OCI-LY3 (cell line): Measurements from ENCODE around the gene TBPL1.

Experiments
- H2AFZ ChIP-seq: fragments of 200-600, 300-600 bp; shearing (Covaris generic); 2 replicates; pipeline ENCODE4 v1.6.0; 2014; ENCODE audit warnings: antibody characterized with exemption, low read depth, low read length
- H3K27ac ChIP-seq: fragments of 200-600, 300-600 bp; sonication (generic); 2 replicates; pipeline ENCODE4 v1.5.1; 2014; ENCODE audit warnings: mild to moderate bottlenecking, low read length, moderate library complexity, mixed read lengths
- H3K27me3 ChIP-seq: fragments of 200-600, 300-600 bp; sonication (generic); 2 replicates; pipeline ENCODE4 v1.6.1; 2014; ENCODE audit warnings: low read depth, low read length, mixed read lengths
- H3K36me3 ChIP-seq: fragments of 200-600, 300-600 bp; sonication (generic); replicated peaks from 2 replicates; pipeline ENCODE3; 2014; ENCODE audit warnings: low read depth, low read length, mixed read lengths
- H3K4me1 ChIP-seq: fragments of 300-600, 200-600 bp; sonication (generic); 2 replicates; pipeline ENCODE4 v1.6.1; 2014; ENCODE audit warnings: low read length, mixed read lengths
- H3K4me2 ChIP-seq: fragments of 200-600, 300-600 bp; sonication (generic); 2 replicates; pipeline ENCODE4 v1.6.1; 2014; ENCODE audit warnings: low read length, mixed read lengths
- H3K4me3 ChIP-seq: fragments of 300-600, 200-600 bp; sonication (generic); 2 replicates; pipeline ENCODE4 v1.5.1; 2014; ENCODE audit warnings: antibody characterized with exemption, mild to moderate bottlenecking, low read length, moderate library complexity
- H3K79me2 ChIP-seq: fragments of 300-600, 200-600 bp; shearing (Covaris generic); 2 replicates; pipeline ENCODE4 v1.6.1; 2014; ENCODE audit warnings: mild to moderate bottlenecking, low read length, mixed read lengths
- H3K9ac ChIP-seq: fragments of 300-600, 200-600 bp; shearing (Covaris generic); 2 replicates; pipeline ENCODE4 v1.6.0; 2014; ENCODE audit warnings: mild to moderate bottlenecking, low read length, moderate library complexity
- H3K9me3 ChIP-seq: fragments of 200-600, 300-600 bp; shearing (Covaris generic); 2 replicates; pipeline ENCODE4 v1.6.1; 2014; ENCODE audit warnings: low read length, mixed read lengths; ENCODE audit not compliant: insufficient read depth
- H4K20me1 ChIP-seq: fragments of 200-600, 300-600 bp; sonication (generic); 2 replicates; pipeline ENCODE4 v1.6.1; 2016; ENCODE audit warnings: low read length, mixed read lengths; ENCODE audit not compliant: insufficient read depth
- CTCF ChIP-seq: fragments of 200-600, 300-600 bp; sonication (generic); IDR thresholded peaks from 2 replicates; pipeline ENCODE4 v1.5.1; 2014; ENCODE audit warnings: antibody characterized with exemption, low read length, low read depth
- EZH2phosphoT487 ChIP-seq: fragments of 200-600 bp; shearing (Covaris generic); IDR thresholded peaks from 2 replicates; pipeline ENCODE4 v1.6.1; 2018; ENCODE audit warnings: antibody characterized with exemption, mixed run types, low read depth

TBPL1 gene

GRCh38 chr6:133961831-133962230 is 8.8 kb downstream of the TBPL1 start:
- Histone ChIP-seq H3K27ac (no peak overlapping the region), H2AFZ (no peak overlapping the region), H3K4me2 (no peak overlapping the region), H3K27me3 (no peaks in the 10 kb centered on the region), H3K4me3 (no peak overlapping the region), H3K9ac (no peak overlapping the region), H3K9me3 (no peaks in the 10 kb centered on the region), H3K36me3 (no peaks in the 10 kb centered on the region), H4K20me1 (peaks cover 14% of the 10 kb centered on the region), H3K4me1 (peaks cover 23% of the 10 kb centered on the region), H3K79me2 (peaks cover 89% of the 10 kb centered on the region)
- TF ChIP-seq CTCF (no peak), EZH2phosphoT487 (no peak)

GRCh38 chr6:133964052-133964451 is 11.0 kb downstream of the TBPL1 start:
- Histone ChIP-seq H3K9ac (no peak overlapping the region), H3K4me3 (no peak overlapping the region), H3K9me3 (no peaks in the 10 kb centered on the region), H3K79me2 (peaks cover 71% of the 10 kb centered on the region), H2AFZ (no peak overlapping the region), H3K4me1 (peaks cover 25% of the 10 kb centered on the region), H3K4me2 (no peak overlapping the region), H3K27ac (no peak overlapping the region), H4K20me1 (peaks cover 12% of the 10 kb centered on the region), H3K27me3 (no peaks in the 10 kb centered on the region), H3K36me3 (no peaks in the 10 kb centered on the region)
- TF ChIP-seq CTCF, result no peak
- TF ChIP-seq EZH2phosphoT487, result no peak

GRCh38 chr6:133964702-133965101 is 11.7 kb downstream of the TBPL1 start:
- H3K9ac ChIP-seq, result no peak overlapping the region
- peaks cover 64% of the 10 kb centered on the region for H3K79me2 ChIP-seq
- H4K20me1 ChIP-seq, result peaks cover 12% of the 10 kb centered on the region
- H3K27ac ChIP-seq, result no peak overlapping the region
- no peaks in the 10 kb centered on the region for H3K36me3 ChIP-seq
- H3K4me1 ChIP-seq, result peaks cover 25% of the 10 kb centered on the region
- H2AFZ ChIP-seq, result no peak overlapping the region
- H3K9me3 ChIP-seq, result no peaks in the 10 kb centered on the region
- TF ChIP-seq CTCF (no peak), EZH2phosphoT487 (no peak)
- H3K4me3 ChIP-seq, result no peak overlapping the region
- H3K27me3 ChIP-seq, result no peaks in the 10 kb centered on the region
- H3K4me2 ChIP-seq, result peak overlapping the region; percentile 30

- no peak overlapping the region for H3K27ac ChIP-seq
- no peaks in the 10 kb centered on the region for H3K36me3 ChIP-seq
- peaks cover 12% of the 10 kb centered on the region for H4K20me1 ChIP-seq
- no peak overlapping the region for H2AFZ ChIP-seq
- H3K9me3 ChIP-seq, result no peaks in the 10 kb centered on the region
- H3K9ac ChIP-seq, result no peak overlapping the region
- no peak for TF ChIP-seq EZH2phosphoT487
- no peak overlapping the region for H3K4me2 ChIP-seq
- H3K27me3 ChIP-seq, result no peaks in the 10 kb centered on the region
- peaks cover 18% of the 10 kb centered on the region for H3K4me1 ChIP-seq
- H3K79me2 ChIP-seq, result peaks cover 53% of the 10 kb centered on the region
- H3K4me3 ChIP-seq, result no peak overlapping the region
Measured at GRCh38 chr6:133965817-133966360, 12.9 kb downstream of the TBPL1 start.
